ENCODE results near the gene SERPINB8.

SERPINB8 gene

GRCh38 chr18:63994783-63995399 lies 25.0 kb downstream of the SERPINB8 start:
- TF ChIP-seq FOXM1 (IDR thresholded peaks at IDR 0.05; ENCODE audit: borderline replicate concordance, low read depth) (no peak), RAD21 (IDR thresholded peaks at IDR 0.05; ENCODE audit: low read depth) (peak; percentile 68)

- TF ChIP-seq ZBTB7A (IDR thresholded peaks at IDR 0.05; ENCODE audit: low read depth) (no peak), EP300 (IDR thresholded peaks at IDR 0.05; ENCODE audit: borderline replicate concordance) (no peak), CREB1 (IDR thresholded peaks at IDR 0.05; ENCODE audit: low read depth) (no peak), CEBPB (IDR thresholded peaks at IDR 0.05) (no peak), TEAD4 (IDR thresholded peaks at IDR 0.05) (no peak), TAF1 (IDR thresholded peaks at IDR 0.05; ENCODE audit: low read depth) (no peak), EGR1 (IDR thresholded peaks at IDR 0.05) (no peak)
Measured at GRCh38 chr18:63997041-63997440, 27.2 kb downstream of the SERPINB8 start.

DNA sequence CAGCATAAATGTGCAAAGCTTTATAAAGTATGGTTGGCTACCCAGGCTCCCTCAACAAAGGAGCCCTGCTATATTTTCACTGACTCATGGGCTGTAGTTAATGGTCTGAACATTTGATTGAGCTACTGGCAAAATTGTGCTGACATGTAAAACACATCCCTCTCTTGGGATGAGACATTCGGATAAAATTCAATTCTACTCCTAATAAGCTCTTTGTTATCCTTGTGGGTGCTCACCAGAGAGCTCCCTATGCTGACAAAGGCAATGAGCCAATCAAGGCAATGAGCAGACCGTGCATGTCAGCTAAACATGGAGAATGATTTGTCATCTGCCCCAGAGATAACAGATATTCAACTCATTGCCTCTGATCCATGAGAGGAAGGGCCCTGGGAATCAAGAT lies 27.7 kb downstream of the SERPINB8 start:
- TF ChIP-seq REST (IDR thresholded peaks at IDR 0.05; ENCODE audit: low read depth) (no peak), CEBPB (IDR thresholded peaks at IDR 0.05) (no peak), TCF12 (IDR thresholded peaks at IDR 0.05; ENCODE audit: low read depth) (no peak)

DNA sequence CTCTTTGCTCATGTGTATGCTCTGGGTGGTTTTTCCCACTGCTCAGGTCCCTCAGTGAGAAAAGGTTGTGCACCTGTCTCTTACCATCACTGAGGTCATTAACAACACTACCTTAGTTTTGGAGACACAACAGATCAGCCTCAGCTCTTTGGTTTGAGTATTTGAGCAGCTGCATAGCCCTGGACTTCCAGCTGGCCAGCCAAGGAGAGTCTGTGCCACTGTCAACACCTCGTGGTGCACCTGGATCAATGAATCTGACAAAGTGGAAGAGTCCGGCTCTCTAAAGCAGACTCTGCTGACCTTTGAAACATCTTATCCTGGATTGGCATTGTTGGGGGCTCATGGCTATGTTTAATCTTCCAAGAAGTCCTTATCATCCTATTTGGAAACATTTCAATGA lies 30.0 kb downstream of the SERPINB8 start:
- TF ChIP-seq TAF1 (IDR thresholded peaks at IDR 0.05; ENCODE audit: low read depth) (no peak), REST (IDR thresholded peaks at IDR 0.05; ENCODE audit: low read depth) (no peak), CREB1 (IDR thresholded peaks at IDR 0.05; ENCODE audit: low read depth) (no peak), TCF12 (IDR thresholded peaks at IDR 0.05; ENCODE audit: low read depth) (no peak), FOXM1 (IDR thresholded peaks at IDR 0.05; ENCODE audit: borderline replicate concordance, low read depth) (no peak), YY1 (IDR thresholded peaks at IDR 0.05; ENCODE audit: low read depth) (no peak), TEAD4 (IDR thresholded peaks at IDR 0.05) (no peak), EP300 (IDR thresholded peaks at IDR 0.05; ENCODE audit: borderline replicate concordance) (no peak), MAX (IDR thresholded peaks at IDR 0.05) (no peak)

DNA sequence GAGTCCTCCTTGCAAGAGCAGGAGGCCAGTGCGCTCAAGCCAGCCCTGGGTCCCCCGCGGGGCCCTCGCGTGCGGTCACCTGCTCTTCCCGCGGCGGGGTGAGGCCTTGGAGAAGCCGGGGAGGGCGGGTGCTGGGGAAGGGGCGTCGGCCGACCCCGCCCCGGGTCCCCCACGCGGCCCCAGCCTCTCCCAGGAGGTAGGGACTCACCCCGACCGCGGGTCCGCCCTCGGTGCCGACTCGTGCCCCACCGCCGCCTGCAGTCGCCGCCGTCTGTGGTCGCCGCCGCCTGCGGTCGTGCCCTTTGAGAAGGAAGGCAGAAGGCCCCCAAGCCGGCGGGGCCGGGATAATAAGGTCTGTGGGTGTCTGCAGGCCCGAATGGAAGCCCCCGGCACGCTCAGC lies 32.7 kb downstream of the SERPINB8 start:
- TF ChIP-seq TEAD4 (IDR thresholded peaks at IDR 0.05): no peak
- no peak for TF ChIP-seq TCF12 (IDR thresholded peaks at IDR 0.05; ENCODE audit: low read depth)
- no peak for TF ChIP-seq EGR1 (IDR thresholded peaks at IDR 0.05)
- TF ChIP-seq MAX (IDR thresholded peaks at IDR 0.05): no peak
- TF ChIP-seq, protein P1, sequence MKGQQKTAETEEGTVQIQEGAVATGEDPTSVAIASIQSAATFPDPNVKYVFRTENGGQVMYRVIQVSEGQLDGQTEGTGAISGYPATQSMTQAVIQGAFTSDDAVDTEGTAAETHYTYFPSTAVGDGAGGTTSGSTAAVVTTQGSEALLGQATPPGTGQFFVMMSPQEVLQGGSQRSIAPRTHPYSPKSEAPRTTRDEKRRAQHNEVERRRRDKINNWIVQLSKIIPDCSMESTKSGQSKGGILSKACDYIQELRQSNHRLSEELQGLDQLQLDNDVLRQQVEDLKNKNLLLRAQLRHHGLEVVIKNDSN (IDR thresholded peaks at IDR 0.05): no peak
- no peak for TF ChIP-seq FOXM1 (IDR thresholded peaks at IDR 0.05; ENCODE audit: borderline replicate concordance, low read depth)
- no peak for TF ChIP-seq ZBTB7A (IDR thresholded peaks at IDR 0.05; ENCODE audit: low read depth)
- TF ChIP-seq EP300 (IDR thresholded peaks at IDR 0.05; ENCODE audit: borderline replicate concordance): no peak
- no peak for TF ChIP-seq REST (IDR thresholded peaks at IDR 0.05; ENCODE audit: low read depth)
- TF ChIP-seq CEBPB (IDR thresholded peaks at IDR 0.05): no peak
- no peak for TF ChIP-seq YY1 (IDR thresholded peaks at IDR 0.05; ENCODE audit: low read depth)
- no peak for TF ChIP-seq CREB1 (IDR thresholded peaks at IDR 0.05; ENCODE audit: low read depth)
- no peak for TF ChIP-seq TAF1 (IDR thresholded peaks at IDR 0.05; ENCODE audit: low read depth)
- TF ChIP-seq NFIC (IDR thresholded peaks at IDR 0.05): no peak
- no peak for TF ChIP-seq RAD21 (IDR thresholded peaks at IDR 0.05; ENCODE audit: low read depth)
